22Rv1 (cell line): ENCODE results near the gene CREBRF.

ENCODE experiments used
- CTCF ChIP-seq: fragments of 450-650 bp; IDR thresholded peaks from 2 replicates; pipeline ENCODE4 v1.5.1; 2017; ENCODE audit warnings: mild to moderate bottlenecking
- ZFX ChIP-seq: fragments of 450-650 bp; IDR thresholded peaks from 2 replicates; pipeline ENCODE4 v1.6.1; 2017; ENCODE audit warnings: antibody characterized with exemption, borderline replicate concordance

GRCh38 chr5:173012882-173013281 is 43.3 kb upstream of the CREBRF start:
- TF ChIP-seq CTCF (no peak), ZFX (no peak)
